ENCODE results near the gene GLI3. TPM values are rescaled to one million over a fixed set of nuclear protein-coding genes. Genes with fewer than 3 reads are reported as not detected.

GLI3 gene
- total RNA-seq, 1 experiment from 2014 or later = 45.0 TPM

DNA sequence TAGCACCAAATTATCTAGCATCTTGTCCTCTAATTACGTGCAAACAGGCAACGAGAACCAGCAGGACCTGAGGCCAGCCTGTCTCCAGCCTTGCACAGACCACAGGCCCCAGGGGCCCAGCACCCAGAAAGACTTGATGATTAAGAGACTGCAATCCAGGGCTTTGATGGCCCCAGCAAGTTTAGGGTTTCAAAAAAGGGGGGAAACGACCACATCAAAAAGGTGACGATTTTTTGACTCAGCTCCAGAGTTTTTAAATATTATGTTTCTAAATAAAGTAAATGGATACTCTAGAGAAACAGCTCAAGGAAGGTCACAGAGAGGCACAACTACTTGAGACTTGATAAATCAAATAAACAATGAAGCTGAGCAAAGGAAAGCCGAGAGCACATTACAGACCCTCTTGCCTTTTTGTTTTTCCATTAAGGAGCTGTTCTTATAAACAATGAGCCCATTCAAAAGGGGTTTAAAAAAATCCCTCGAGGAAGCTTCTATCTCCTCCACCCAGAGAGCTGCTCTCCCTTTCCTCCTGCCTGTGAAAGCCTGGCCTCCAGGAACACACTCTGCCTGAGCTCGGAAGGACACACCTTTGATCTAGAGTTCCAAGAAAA, 44.1 kb downstream of the GLI3 start:
- H3K27ac ChIP-seq (ENCODE audit: insufficient read length, low read depth, low read length) = no peak overlapping the region
- no peak overlapping the region for H4K91ac ChIP-seq (ENCODE audit: insufficient read length, low read depth, low read length)
- no peak overlapping the region for H3K9ac ChIP-seq (ENCODE audit: extremely low read depth, insufficient read length, low read length)
- no peak overlapping the region for H3K14ac ChIP-seq (ENCODE audit: insufficient read depth, low read length)
- H3K23ac ChIP-seq (ENCODE audit: insufficient read length, low read depth, low read length) = no peak overlapping the region
- H4K20me1 ChIP-seq (ENCODE audit: control insufficient read depth, insufficient read depth, insufficient read length) = peaks cover 3% of the 10 kb centered on the region
- DNase-seq = no peak
- Mint-ChIP-seq H3K4me3 (no peak overlapping the region), H3K4me1 (peaks cover 35 to 36% of the 10 kb centered on the region in 2 experiments), H3K27ac (peak overlapping the region in 2 of 3 experiments; percentile 46 to 79; a peak in 5 of 7 replicates), H3K27me3 (ENCODE audit: low read depth) (peaks cover 2% of the 10 kb centered on the region; the same call in 1 of the 2 replicates), H3K9me3 (no peaks in the 10 kb centered on the region; a peak in 1 of 5 replicates), H3K36me3 (ENCODE audit: insufficient read depth in 1 of 3, low read depth in 3 of 3) (peaks cover 0 to 2% (median 0%) of the 10 kb centered on the region in 3 experiments; a peak in 2 of 7 replicates)
- H2BK20ac ChIP-seq (ENCODE audit: low read depth, low read length, poor library complexity, severe bottlenecking) = no peak overlapping the region
- WGBS (ENCODE audit: extremely low coverage, insufficient read length, low lambda C conversion rate) = no CpG with 5 or more reads among the region's 7 CpGs
- H2AFZ ChIP-seq (ENCODE audit: low read length) = no peak overlapping the region
- no peak overlapping the region for H3K4ac ChIP-seq (ENCODE audit: low read depth, low read length)
- H3K4me1 ChIP-seq (ENCODE audit: insufficient read depth, low read length) = 0 out of 2 replicates have a peak, but pooled peaks cover 4% of the 10 kb centered on the region
- H3K4me2 ChIP-seq (ENCODE audit: insufficient read depth, insufficient read length, low read length) = no peak overlapping the region
- no peaks in the 10 kb centered on the region for H3K27me3 ChIP-seq (ENCODE audit: insufficient read depth, low read length)
- no peak overlapping the region for H4K8ac ChIP-seq (replicated peaks; ENCODE audit: insufficient read length, low read depth, low read length)
- H3K56ac ChIP-seq (ENCODE audit: insufficient read length, low read depth, low read length) = no peak overlapping the region
- no peak overlapping the region for H2BK12ac ChIP-seq (ENCODE audit: insufficient read length, low read depth, low read length)
- no peaks in the 10 kb centered on the region for H3K79me1 ChIP-seq (ENCODE audit: insufficient read depth, low read depth, low read length, poor library complexity, severe bottlenecking)
- no peaks in the 10 kb centered on the region for H3K9me3 ChIP-seq (ENCODE audit: control insufficient read depth, low read depth, low read length)
- no peaks in the 10 kb centered on the region for H3K79me2 ChIP-seq (ENCODE audit: insufficient read depth, low read length)
- H4K5ac ChIP-seq (ENCODE audit: insufficient read length, low read depth, low read length) = no peak overlapping the region
- H2BK15ac ChIP-seq (ENCODE audit: low read depth, low read length) = no peak overlapping the region
- no peak overlapping the region for H2BK120ac ChIP-seq (ENCODE audit: low read depth, low read length, poor library complexity, severe bottlenecking)
- no peak overlapping the region for H3K18ac ChIP-seq (ENCODE audit: insufficient read length, low read depth, low read length)
- H3T11ph ChIP-seq (ENCODE audit: low read length) = no peak overlapping the region
- no peak overlapping the region for H2BK5ac ChIP-seq (ENCODE audit: insufficient read length, low read length)
- H3K23me2 ChIP-seq (ENCODE audit: insufficient read length, low read depth, low read length, poor library complexity, severe bottlenecking) = no peaks in the 10 kb centered on the region
- H2AK5ac ChIP-seq (ENCODE audit: insufficient read length, low read length) = no peak overlapping the region
- TF ChIP-seq, protein P1, sequence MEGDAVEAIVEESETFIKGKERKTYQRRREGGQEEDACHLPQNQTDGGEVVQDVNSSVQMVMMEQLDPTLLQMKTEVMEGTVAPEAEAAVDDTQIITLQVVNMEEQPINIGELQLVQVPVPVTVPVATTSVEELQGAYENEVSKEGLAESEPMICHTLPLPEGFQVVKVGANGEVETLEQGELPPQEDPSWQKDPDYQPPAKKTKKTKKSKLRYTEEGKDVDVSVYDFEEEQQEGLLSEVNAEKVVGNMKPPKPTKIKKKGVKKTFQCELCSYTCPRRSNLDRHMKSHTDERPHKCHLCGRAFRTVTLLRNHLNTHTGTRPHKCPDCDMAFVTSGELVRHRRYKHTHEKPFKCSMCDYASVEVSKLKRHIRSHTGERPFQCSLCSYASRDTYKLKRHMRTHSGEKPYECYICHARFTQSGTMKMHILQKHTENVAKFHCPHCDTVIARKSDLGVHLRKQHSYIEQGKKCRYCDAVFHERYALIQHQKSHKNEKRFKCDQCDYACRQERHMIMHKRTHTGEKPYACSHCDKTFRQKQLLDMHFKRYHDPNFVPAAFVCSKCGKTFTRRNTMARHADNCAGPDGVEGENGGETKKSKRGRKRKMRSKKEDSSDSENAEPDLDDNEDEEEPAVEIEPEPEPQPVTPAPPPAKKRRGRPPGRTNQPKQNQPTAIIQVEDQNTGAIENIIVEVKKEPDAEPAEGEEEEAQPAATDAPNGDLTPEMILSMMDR (conservative IDR thresholded peaks at IDR 0.05) = no peak
